Effector CD8-positive, alpha-beta T cell (primary cell): Measurements from ENCODE around the gene ZC3HAV1L.
"Not testable (repeated sequence)": the region's sequence is repeated elsewhere in the genome, so short reads cannot be mapped to it uniquely, and the experiment has no call there.

ENCODE experiments used
- DNase-seq: peaks from one replicate; lab custom pipeline; 2025; lab: John Stamatoyannopoulos, UW

The ZC3HAV1L gene

GRCh38 chr7:139018910-139019309, 16.9 kb downstream of the ZC3HAV1L start:
- DNase-seq: no peak

GRCh38 chr7:139016931-139017511, 18.8 kb downstream of the ZC3HAV1L start:
- DNase-seq: peak; percentile 24

GRCh38 chr7:139011373-139011772, 24.5 kb downstream of the ZC3HAV1L start:
- no peak for DNase-seq

GRCh38 chr7:139004321-139005090, 31.3 kb downstream of the ZC3HAV1L start:
- no peak for DNase-seq

- DNase-seq: no peak
These were observed 36.4 kb downstream of the ZC3HAV1L start for GRCh38 chr7:138999414-138999813.

- no peak for DNase-seq
These were observed 43.8 kb downstream of the ZC3HAV1L start for GRCh38 chr7:138992052-138992531.

GRCh38 chr7:138987686-138988085, 48.2 kb downstream of the ZC3HAV1L start:
- no peak for DNase-seq

GRCh38 chr7:138982204-138982623, 53.6 kb downstream of the ZC3HAV1L start:
- DNase-seq: no peak

- DNase-seq: peak; percentile 14
These were observed 54.3 kb downstream of the ZC3HAV1L start, which contains the start of gene KIAA1549 for GRCh38 chr7:138981332-138982203. TSS of gene KIAA1549 (minus strand) at chr7:138981389. CDS start at chr7:138981269, 120 bp downstream.

- DNase-seq: no peak
These were observed 55.1 kb downstream of the ZC3HAV1L start for GRCh38 chr7:138980563-138981291.

GRCh38 chr7:138979988-138980562, 55.8 kb downstream of the ZC3HAV1L start:
- no peak for DNase-seq

- DNase-seq: no peak
These were observed 56.4 kb downstream of the ZC3HAV1L start for GRCh38 chr7:138979226-138979979.

GRCh38 chr7:138978541-138979184, 57.2 kb downstream of the ZC3HAV1L start:
- DNase-seq: no peak

GRCh38 chr7:138976161-138976560, 59.7 kb downstream of the ZC3HAV1L start:
- DNase-seq: not testable (repeated sequence)
